Activated CD8-positive, alpha-beta memory T cell treated with anti-CD3 and anti-CD28 coated beads, Interleukin-2, amount 50 U/mL, for 1 hour (primary cell): ENCODE results near the gene TRAF4.
"Not testable (repeated sequence)": the region's sequence is repeated elsewhere in the genome, so short reads cannot be mapped to it uniquely, and the experiment has no call there.

Experiments used
- DNase-seq: peaks from one replicate; pipeline ENCODE4 v3.0.0-alpha.2; 2020; ENCODE audit errors: extremely low read depth

TRAF4 gene

GRCh38 chr17:28747801-28748750 is 4.3 kb downstream of the TRAF4 start:
- DNase-seq = no peak

- DNase-seq = no peak
Measured at GRCh38 chr17:28748852-28749515, 5.2 kb downstream of the TRAF4 start.

- DNase-seq = no peak
Measured at GRCh38 chr17:28749516-28750177, 5.8 kb downstream of the TRAF4 start.

GRCh38 chr17:28750178-28751047 is 6.6 kb downstream of the TRAF4 start:
- peak; percentile 68 for DNase-seq

- no peak for DNase-seq
Measured at GRCh38 chr17:28751600-28752366, 8.0 kb downstream of the TRAF4 start.

GRCh38 chr17:28755486-28755885 is 11.7 kb downstream of the TRAF4 start:
- DNase-seq = no peak

- no peak for DNase-seq
Measured at GRCh38 chr17:28756049-28756804, 12.4 kb downstream of the TRAF4 start.

GRCh38 chr17:28758411-28759121 is 14.8 kb downstream of the TRAF4 start:
- no peak for DNase-seq

- DNase-seq = no peak
Measured at GRCh38 chr17:28759256-28759865, 15.6 kb downstream of the TRAF4 start.

- DNase-seq = no peak
Measured at GRCh38 chr17:28760601-28761562, 17.1 kb downstream of the TRAF4 start.

GRCh38 chr17:28763137-28763799 is 19.5 kb downstream of the TRAF4 start:
- DNase-seq = no peak

- DNase-seq = peak; percentile 43
Measured at GRCh38 chr17:28763804-28764266, 20.0 kb downstream of the TRAF4 start.

GRCh38 chr17:28765038-28765437 is 21.2 kb downstream of the TRAF4 start:
- DNase-seq = no peak

GRCh38 chr17:28773736-28774135 is 29.9 kb downstream of the TRAF4 start:
- no peak for DNase-seq

- DNase-seq = no peak
Measured at GRCh38 chr17:28774206-28774605, 30.4 kb downstream of the TRAF4 start.

- DNase-seq = no peak
Measured at GRCh38 chr17:28777178-28777577, 33.4 kb downstream of the TRAF4 start.

GRCh38 chr17:28779601-28780000 is 35.8 kb downstream of the TRAF4 start:
- not testable (repeated sequence) for DNase-seq
